SHP77 treated with DMSO at 0.1 percent for 48 hours (cell line): Measurements from ENCODE around the gene M6PR.

Source experiments
- DNase-seq: peaks from one replicate; lab custom pipeline; 2025; lab: John Stamatoyannopoulos, UW

Gene M6PR

GRCh38 chr12:8949342-8950220 is at the start of gene M6PR:
Gene M6PR (minus strand): TSS chr12:8949645. CDS start chr12:8946404, 3,241 bp downstream.
- DNase-seq = peak; percentile 83

DNA sequence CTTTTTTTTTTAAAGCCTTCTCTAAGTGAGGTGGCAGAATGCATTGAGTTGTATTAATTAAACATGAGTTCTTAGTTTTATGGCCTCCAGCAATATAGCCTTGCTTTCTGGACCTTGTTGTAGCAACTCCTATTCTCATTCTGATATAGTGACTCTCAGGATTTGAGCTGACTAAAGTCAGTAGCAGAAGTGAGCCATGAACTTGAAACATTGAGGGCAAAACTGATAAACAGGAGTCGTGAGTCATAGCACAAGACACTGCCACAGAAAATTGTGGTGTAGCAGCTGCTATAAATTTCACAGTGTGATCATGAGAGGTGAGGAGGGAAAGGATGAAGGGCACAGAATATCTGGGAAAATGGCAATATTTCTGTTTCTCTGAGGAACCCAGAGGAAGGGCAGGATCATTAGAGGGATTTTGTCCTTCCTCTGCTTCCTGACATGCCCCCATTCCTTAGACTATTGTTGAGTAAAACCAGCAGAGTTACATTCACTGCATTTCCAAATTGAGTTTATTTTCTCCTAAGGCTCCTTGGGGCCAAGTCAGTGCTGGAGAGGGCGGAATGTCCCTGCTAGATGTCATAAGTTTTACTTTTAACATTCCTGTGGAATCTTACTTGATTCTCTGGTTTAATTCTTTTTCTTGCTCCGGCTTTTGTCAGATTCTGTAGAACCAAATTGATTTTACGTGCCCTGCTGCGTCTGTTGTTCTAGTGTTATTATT is 47.4 kb upstream of the M6PR start:
- DNase-seq = no peak

- no peak for DNase-seq
Observed at GRCh38 chr12:8995021-8995775, 45.8 kb upstream of the M6PR start.

DNA sequence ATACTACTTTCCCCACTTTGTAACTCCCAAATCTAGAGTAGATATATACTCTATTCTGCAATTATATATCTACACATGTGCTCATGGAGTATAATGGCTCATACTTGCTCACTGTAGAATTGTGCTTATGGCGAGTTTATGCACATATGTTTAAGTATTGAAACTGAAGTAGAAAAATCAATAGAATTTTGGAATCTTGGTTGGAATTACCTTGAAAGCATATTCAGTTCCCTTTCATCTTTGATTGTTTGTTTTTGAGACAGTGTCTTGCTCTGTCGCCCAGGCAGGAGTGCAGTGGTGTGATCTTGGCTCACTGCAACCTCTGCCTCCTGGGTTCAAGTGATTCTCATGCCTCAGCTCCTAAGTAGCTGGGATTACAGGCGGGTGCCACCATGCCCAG is 44.4 kb upstream of the M6PR start:
- no peak for DNase-seq

- DNase-seq = no peak
Observed at GRCh38 chr12:8991371-8992345, 42.2 kb upstream of the M6PR start.

DNA sequence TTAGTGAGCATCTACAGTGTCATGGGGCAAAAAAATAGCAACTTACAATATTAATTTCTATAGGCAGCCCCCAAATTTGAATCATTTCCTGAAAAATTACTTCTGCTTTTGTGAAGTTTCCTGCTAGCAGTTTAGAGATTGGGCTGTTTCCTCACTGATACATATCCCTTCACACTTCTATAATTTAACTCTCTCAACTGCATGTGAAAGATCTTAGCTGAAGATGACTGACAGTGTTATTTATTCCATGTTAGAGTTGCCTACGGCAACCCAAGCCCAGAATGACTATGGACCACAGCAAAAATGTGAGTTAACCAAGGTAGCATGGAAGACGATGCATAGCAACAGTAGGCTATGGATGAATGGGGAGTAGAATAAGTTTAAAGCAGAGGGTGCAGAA is 40.0 kb upstream of the M6PR start, which contains the start of gene KLRG1:
Gene KLRG1, plus strand, starts transcription at position 134 of the 400 bp plus-strand sequence. Its CDS starts 90 bp downstream, at position 224.
- no peak for DNase-seq

- DNase-seq = no peak
Observed at GRCh38 chr12:8987685-8988084, 38.2 kb upstream of the M6PR start.

- no peak for DNase-seq
Observed at GRCh38 chr12:8987163-8987562, 37.7 kb upstream of the M6PR start.

GRCh38 chr12:8985213-8985754 is 35.8 kb upstream of the M6PR start:
- DNase-seq = no peak

DNA sequence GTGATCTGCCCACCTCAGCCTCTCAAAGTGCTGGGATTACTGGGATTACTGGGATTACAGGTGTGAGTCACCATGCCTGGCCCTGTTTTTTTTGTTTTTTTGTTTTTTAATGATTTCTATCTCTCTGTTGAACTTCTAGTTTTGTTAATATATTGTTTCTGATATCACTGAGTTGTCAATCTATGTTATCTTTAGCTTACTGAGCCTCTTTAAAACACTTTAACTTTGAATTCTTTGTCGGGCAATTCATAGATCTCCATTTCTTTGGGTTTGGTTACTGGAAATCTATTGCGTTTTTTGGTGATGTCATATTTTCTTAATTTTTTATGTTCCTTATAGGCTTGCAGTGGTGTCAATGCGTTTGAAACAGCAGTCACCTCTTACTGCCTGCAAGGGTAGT is 30.7 kb upstream of the M6PR start:
- no peak for DNase-seq

DNA sequence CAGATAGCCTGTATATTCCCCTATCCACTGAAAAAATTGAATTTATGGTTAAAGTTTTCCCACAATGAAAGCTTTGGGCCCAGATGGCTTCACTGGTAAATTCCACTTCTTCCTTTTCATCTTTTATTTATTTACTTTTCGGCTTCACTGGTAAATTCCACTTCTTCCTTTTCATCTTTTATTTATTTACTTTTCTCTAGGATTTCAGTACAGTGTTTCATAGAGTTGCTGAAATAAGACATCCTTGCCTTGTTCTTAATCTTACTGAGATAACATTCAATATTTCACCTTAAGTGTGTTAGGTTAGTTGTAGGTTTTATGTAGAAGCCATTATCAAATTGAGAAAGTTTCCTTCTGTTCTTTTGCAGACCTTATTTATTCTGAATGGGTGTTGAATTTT is 21.0 kb upstream of the M6PR start:
- no peak for DNase-seq

DNA sequence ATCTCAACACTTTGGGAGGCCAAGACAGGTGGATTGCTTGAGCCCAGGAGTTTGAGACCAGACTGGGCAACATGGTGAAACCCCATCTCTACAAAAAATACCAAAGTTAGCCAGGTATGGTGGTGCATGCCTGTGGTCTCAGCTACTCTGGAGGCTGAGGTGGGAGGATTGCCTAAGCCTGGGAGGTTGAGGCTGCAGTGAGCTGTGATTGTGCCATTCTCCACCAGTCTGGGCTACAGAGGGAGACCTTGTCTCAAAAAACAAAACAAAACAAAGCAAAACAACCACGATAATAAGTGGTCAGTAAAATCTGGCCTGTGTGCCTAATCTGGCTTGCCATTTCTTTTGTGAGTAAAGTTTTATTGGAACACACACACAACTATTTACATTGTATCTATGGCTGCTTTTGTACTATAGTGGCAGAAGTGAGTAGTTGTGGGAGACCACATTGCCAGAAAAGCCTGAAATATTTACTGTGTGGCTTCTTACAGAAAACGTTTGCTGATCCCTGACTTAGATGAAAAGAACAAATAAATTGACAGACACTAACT is 20.5 kb upstream of the M6PR start:
- DNase-seq = no peak

- DNase-seq = no peak
Observed at GRCh38 chr12:8968761-8969160, 19.3 kb upstream of the M6PR start.

- DNase-seq = no peak
Observed at GRCh38 chr12:8960176-8960575, 10.7 kb upstream of the M6PR start.

- DNase-seq = no peak
Observed at GRCh38 chr12:8958066-8958465, 8.6 kb upstream of the M6PR start.

DNA sequence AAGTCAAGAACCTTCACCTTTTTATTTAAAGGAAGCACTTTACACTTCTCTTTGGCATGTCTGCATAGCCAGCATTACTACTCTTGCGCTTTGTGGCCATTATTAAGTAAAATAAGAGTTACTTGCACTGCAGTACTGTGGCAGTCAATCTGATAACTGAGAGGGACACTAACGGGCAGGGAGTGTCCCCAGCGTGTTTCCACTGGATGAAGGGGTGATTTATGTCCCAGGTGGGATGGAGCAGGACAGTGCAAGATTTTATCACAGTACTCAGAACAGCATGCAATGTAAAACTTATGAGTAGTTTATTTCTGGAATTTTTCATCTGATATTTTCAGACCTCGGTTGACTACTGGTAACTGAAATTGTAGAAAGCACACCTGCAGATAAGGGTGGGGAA is 8.1 kb upstream of the M6PR start:
- no peak for DNase-seq

DNA sequence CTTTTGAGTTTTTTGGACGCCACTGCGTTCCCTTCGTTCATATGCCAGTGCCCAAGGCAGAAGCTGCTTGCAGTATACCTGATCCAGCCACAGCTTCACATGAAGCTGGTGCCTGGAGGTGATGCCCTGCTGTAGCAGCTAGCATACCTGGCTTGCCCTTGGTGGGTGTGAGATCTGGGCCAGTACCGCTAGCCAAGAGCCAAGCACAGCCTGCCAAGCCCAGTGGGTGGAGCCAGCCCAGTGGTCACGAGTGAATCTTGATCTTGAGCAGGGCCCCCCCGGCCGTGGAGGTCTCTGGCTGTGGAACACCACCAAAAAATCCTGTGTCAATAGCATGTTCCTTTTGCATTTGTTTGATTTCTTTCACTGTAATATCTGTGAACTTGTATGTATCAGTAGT is 7.3 kb upstream of the M6PR start:
- no peak for DNase-seq

GRCh38 chr12:8956073-8956472 is 6.6 kb upstream of the M6PR start:
- no peak for DNase-seq

DNA sequence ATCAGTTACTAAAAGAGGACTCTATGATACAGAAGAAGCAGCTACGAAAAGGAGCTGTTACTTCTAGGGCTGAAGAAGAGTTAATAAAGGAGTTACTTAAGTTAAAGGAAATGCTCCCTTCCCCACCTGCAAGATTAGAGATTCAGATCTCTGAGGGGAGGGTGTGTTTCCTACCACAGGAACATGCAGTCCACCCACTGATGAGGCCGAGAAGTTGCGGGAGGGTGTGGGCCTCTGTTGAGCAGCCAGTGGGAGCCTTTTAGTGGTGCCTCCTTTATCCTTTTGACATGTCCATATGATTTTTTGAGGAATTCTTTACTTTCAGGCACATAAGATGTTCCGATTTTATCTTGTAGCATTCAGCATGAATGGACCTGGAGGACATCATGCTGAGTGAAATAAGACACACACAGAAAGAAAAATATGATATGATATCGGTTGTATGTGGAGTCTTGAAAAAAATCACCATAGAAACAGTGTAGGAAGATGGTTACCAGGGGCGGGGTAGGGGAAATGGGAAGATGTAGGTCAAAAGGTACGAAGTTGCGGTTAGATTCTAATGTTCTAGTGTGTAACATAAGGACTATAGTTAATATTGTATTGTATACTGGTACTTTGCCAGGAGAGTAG is 4.4 kb upstream of the M6PR start:
- no peak for DNase-seq

DNA sequence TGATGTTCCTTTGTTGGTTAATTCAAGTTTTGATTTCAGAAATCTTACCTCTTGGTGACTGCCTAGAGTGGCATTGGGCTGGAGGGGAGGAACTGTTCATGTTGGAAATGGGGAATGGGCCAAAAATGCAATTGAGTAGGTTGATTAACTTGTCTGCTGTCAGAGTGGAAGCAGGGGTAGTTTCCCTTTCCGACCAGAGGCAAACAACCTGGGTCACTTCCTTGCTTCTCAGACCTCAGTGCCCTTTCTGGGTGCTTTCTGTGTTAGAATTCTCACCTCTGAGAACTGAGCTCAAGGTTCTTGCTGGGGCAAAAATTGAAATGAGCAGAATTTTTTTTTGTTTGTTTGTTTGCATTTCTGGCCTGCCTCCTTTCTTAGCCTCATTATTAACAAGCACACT is 2.3 kb upstream of the M6PR start:
- DNase-seq = no peak
